SKM-1 (cell line): ENCODE measurements around the gene CRIM1.

Experiments
- DNase-seq: peaks from one replicate; lab custom pipeline; 2025; ENCODE audit not compliant: unreplicated experiment; lab: John Stamatoyannopoulos, UW

The CRIM1 gene

DNA sequence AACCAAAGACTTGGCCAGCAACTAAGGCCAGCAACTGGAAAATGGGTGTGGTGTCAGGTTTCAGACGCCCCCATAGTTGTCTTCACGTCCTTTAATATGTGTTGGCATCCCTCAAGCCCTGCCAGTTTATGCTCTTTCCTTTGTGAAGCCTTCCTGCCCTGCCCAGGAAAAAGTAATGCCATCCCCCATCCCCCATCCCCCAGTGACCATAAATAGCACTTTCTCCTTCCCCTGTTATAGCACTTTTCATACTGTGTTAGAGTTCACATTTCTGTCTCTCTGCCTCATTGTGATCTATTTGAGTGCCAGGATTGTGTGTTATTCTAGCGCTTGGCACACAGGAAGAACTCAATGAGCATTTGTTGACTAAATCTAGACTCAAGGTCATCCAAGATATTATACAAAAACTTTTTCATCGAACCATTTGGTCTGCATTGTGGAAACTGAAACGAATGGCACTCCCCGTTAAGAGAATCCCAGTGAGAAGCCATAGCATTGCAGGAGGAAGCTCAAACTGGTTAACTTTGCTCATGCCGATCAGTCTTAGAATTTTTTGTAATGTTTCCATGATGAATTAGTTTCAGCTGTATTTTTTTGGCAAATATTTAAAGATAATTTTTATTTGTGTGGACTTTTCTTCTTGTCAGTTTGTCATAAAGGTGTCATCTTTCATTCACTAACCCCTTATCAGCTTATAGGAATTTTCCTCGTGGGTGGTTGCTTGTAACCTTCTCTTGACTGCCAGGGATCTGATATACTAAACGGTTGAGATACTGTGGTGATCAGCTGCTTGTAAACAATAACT lies 15.7 kb downstream of the CRIM1 start:
- no peak for DNase-seq

DNA sequence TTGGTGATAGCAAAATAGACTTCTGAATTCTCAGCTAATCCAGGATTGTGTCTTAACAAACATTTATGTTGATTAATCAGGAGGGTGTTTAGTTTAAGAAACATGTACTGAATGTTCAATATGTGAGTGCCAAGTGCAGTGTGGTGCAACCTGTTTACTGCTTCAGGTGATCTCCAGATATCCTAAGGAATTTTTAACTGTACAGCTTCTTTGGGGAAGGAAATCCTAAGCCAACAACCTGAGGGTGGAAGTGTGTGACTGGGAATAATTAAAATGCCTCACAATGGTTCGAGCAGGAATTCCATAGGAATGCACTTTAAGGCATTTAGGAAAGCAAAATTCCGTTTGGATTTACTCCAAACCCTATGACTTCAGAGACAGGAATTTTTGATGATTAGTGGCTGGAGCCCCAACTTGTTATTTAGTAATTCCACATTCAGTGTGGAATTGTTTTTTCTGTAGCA lies 16.4 kb downstream of the CRIM1 start:
- no peak for DNase-seq

- no peak for DNase-seq
Measured at GRCh38 chr2:36373149-36373926, 17.8 kb downstream of the CRIM1 start.

DNA sequence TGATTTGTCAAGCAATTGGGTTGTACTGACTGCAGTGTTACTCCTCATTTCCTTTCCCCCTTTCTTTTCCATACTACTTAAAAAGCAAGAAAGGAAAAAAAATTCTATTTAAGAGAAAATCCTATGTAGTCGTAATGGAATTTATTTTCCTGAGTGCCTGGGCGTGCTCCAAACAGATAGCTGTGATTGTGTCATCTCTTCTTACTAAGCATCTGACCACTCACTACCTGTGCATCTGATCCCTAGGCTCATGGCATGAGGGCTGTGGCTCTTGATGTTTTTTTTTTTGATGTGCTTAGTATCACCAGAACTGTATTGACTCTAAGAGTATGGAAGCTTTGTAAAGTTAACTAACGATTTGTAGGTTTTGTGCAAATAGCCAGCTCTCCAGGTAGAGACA lies 19.0 kb downstream of the CRIM1 start:
- DNase-seq: no peak

GRCh38 chr2:36376319-36376765 lies 20.8 kb downstream of the CRIM1 start:
- no peak for DNase-seq

DNA sequence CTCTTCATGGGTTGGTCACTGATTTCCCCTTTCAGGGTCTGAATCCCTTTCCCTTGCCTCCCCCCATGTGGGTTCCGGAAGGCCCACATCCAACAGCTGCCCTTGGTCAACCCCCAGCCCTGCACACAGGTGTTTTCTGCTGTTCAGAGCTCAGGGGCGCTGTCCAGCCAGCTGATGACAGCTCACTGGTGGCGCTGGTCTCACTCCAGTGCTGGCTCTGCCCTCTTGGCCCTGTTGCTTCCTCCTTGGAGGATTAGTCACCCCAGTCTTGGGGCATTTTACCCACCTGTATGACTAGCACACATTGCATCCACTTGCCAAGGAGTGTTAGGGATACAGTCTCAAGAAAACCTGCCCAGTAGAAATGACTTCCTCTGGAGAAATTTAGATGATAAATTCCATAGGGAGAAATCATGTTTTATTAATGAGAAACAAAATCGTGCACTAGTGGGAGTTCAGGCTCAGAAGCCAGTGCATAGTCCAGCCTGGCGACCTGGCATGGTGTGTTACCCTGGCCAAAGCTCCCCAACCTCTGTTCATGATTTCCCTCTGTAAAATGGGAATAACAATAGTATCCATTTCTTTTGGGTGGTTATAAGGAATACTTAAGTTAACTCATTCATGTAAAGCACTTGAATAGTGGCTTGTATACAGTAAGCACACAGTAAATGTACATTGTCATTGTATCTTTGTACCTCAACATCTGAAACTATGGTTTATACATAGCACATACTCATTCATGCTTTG lies 21.6 kb downstream of the CRIM1 start:
- DNase-seq: no peak

- DNase-seq: no peak
Measured at GRCh38 chr2:36379710-36380448, 24.3 kb downstream of the CRIM1 start.

- no peak for DNase-seq
Measured at GRCh38 chr2:36380624-36381481, 25.3 kb downstream of the CRIM1 start.

DNA sequence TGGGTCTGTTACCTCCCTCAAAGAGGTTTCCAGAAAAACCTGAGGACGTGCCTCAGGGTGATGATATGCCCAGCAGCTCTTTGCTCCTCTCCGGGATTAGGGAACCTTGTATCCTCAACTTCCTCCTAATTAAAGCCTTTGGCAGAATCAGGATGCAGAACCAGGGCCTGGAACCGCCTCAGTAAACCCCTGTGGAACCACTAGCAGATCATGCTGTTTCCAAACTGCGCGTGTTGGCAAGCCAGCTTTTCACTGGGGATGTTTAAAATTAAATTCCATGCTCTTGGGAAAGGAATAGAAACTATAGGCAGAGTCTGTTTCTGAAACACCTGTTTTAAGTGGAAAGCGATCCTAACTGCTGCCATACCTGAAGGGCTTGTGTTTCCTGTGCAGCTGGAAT lies 26.4 kb downstream of the CRIM1 start:
- no peak for DNase-seq

- DNase-seq: no peak
Measured at GRCh38 chr2:36382472-36382871, 26.9 kb downstream of the CRIM1 start.

- DNase-seq: no peak
Measured at GRCh38 chr2:36383726-36384125, 28.1 kb downstream of the CRIM1 start.

DNA sequence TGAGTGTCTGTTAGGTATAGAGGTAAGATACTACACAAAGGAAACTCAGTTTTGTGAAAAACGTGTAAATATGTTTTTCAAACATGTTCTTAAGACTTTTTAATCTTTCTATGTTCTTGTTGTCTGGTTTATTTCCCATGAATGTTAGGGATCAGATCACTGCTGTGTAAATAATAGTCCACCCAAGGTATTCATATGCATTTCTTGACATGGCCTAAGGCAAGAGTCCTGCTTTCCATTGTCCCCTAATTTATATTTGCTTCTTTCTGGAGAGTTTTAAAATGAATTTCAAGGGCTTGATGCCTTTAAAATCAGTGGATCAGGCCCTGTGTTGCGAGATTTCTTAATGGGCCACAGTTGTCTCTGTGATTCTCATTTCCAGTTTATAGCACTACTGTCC lies 28.9 kb downstream of the CRIM1 start:
- no peak for DNase-seq

DNA sequence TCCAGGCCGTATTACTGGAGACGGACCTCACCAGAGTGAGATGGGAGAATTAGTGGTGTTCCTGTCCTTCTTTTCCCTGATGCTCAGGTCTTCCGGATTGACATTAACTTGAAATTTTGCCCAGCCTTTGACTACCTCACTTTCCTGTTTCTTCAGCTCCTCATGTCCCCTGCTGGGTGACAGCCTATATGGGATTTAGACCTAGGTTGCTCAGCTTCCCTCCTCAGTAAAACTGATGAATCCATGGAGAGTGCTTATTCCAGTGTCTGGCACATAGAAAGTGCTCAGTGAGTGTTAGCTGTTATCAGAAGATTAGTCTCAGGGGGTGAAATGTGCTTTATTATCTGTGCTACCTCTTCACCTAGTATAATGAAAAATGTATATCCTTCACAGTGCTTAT lies 30.0 kb downstream of the CRIM1 start:
- DNase-seq: no peak

DNA sequence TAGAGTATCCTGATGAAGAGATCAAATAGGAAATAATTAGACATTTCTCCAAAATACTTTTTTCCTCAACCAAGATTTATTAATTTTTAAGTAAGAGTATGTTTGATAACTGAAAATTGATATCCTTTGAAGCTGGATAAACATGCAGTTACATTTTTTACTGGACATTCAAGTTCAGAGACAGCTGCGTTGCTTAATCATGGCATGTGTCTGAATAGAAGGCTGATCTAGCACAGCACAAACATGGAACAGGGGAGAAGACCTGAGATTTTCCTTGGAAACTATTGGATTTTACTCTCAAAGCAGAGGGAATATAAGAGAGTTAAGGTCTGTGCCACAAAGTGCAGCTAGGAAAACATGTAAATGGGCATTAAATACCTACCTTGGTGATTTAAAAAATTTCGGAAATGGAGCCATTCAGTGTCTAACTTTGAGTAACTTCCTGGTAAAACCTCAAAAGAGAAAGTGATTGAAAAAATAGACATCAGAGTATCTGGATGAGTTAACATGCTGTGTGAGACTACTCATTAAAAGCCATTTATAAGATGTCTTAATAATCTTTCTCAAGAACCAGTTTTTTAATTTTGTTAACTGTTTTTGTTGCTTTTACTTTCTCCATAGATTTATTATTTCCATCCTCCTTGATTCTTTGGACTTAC lies 31.8 kb downstream of the CRIM1 start:
- DNase-seq: no peak

- DNase-seq: no peak
Measured at GRCh38 chr2:36388472-36388871, 32.9 kb downstream of the CRIM1 start.

DNA sequence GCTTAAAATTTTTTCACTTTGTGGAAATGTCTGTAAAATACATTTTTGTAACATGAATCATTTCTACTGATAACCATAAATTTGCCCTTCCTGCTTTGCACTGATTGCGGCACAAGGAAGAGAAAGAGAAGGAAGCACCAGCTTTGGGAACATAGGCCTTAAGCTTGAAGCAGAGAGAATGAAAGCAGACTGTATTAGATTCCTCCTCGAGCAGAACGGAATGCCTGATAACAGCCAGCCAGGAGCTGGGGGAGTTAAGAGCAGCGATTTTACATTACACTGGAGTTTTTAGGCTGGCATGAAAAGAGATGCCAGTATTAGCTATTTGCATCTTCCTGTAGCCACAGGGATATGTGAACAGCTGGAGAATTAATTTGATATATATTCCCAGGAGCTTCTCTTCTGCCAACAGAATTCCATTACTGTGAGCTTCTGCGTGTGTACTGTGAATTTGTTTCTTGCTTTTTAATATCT lies 33.5 kb downstream of the CRIM1 start:
- DNase-seq: no peak

GRCh38 chr2:36389577-36389976 lies 34.0 kb downstream of the CRIM1 start:
- no peak for DNase-seq

DNA sequence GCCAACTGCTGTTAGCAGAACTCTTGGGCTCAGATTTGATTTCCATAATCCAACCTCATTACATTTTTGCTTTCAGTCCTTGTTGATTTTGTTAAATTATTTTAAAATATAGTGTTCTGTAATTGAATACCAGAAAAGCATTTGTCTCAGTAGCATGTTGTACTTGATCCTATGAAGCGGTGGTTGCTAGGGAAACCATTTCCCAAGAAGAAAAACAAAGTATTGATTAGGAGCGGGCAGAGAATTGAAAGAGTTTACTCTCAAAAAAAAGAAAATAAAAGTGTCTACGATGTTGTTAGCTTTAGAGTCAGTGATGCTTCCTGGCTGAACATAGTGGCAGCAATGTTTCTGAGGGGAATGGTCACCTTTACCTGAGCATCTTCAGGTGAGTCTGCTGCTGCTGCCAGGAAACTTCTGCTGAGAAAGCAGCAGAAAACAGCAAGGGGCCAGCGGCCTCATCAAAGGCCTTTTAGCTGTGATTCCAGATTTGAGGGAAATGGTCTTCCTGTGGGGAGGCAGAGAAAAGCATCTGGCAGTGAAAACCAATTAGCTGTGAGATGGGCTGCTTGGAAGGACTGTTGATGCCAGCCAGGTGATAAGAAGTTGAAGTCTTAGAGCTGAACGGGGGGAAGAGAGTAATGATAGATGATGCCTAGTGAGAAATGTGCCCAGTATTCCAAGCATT lies 37.1 kb downstream of the CRIM1 start:
- no peak for DNase-seq
